Neural progenitor cell (in vitro differentiated cells): ENCODE data around the gene EPHA2. TPM values are rescaled to one million over a fixed set of nuclear protein-coding genes. Genes with fewer than 3 reads are reported as not detected.

Experiments used
- DNase-seq: peaks from one replicate; pipeline ENCODE4 v3.0.0-alpha.2; 2016; ENCODE audit warnings: low spot score
- H2AFZ ChIP-seq: fragments of 200-600 bp; sonication (generic); replicated peaks from 2 replicates; pipeline ENCODE4 v1.6.1; 2016; ENCODE audit warnings: antibody characterized with exemption
- H3F3A ChIP-seq: fragments of 200-600 bp; sonication (generic); 2 replicates; pipeline ENCODE4 v1.6.1; 2016; ENCODE audit warnings: antibody characterized with exemption, low read depth
- H3K27ac ChIP-seq: fragments of 200-600 bp; sonication (generic); 2 replicates; pipeline ENCODE4 v1.5.1; 2016; ENCODE audit warnings: mild to moderate bottlenecking
- H3K27me3 ChIP-seq: fragments of 200-600 bp; sonication (generic); 2 replicates; pipeline ENCODE4 v1.6.1; 2016; ENCODE audit warnings: mild to moderate bottlenecking, moderate library complexity
- H3K36me3 ChIP-seq: fragments of 200-600 bp; sonication (generic); 2 replicates; pipeline ENCODE4 v1.5.1; 2016
- H3K4me1 ChIP-seq: fragments of 200-600 bp; sonication (generic); 2 replicates; pipeline ENCODE4 v1.6.1; 2016; ENCODE audit warnings: mixed run types
- H3K4me2 ChIP-seq: fragments of 200-600 bp; sonication (generic); 2 replicates; pipeline ENCODE4 v1.6.1; 2016
- H3K4me3 ChIP-seq: fragments of 200-600 bp; sonication (generic); 2 replicates; pipeline ENCODE4 v1.5.1; 2016
- H3K79me2 ChIP-seq: fragments of 200-600 bp; sonication (generic); 2 replicates; pipeline ENCODE4 v1.6.1; 2016; ENCODE audit warnings: low read depth
- H3K9ac ChIP-seq: fragments of 200-600 bp; sonication (generic); 2 replicates; pipeline ENCODE4 v1.6.1; 2016
- H3K9me3 ChIP-seq: fragments of 200-600 bp; sonication (generic); 2 replicates; pipeline ENCODE4 v1.5.1; 2016; ENCODE audit warnings: low read depth
- H4K20me1 ChIP-seq: fragments of 200-600 bp; sonication (generic); 2 replicates; pipeline ENCODE4 v1.6.1; 2016; ENCODE audit warnings: low read depth
- H3K27ac Mint-ChIP-seq: 3 replicates; pipeline ENCODE4 v1.8.0; 2021; ENCODE audit warnings: mixed read lengths
- H3K27me3 Mint-ChIP-seq: 2 replicates; pipeline ENCODE4 v1.8.0; 2022; ENCODE audit warnings: low read depth, mild to moderate bottlenecking, inconsistent platforms, moderate library complexity, mixed read lengths; ENCODE audit not compliant: insufficient read depth
- H3K36me3 Mint-ChIP-seq: 3 replicates; pipeline ENCODE4 v1.8.0; 2021; ENCODE audit warnings: mixed read lengths
- H3K4me1 Mint-ChIP-seq: 3 replicates; pipeline ENCODE4 v1.8.0; 2021; ENCODE audit warnings: mixed read lengths
- H3K4me3 Mint-ChIP-seq: 3 replicates; pipeline ENCODE4 v1.8.0; 2021; ENCODE audit warnings: mild to moderate bottlenecking, moderate library complexity, mixed read lengths
- H3K9me3 Mint-ChIP-seq: 3 replicates; pipeline ENCODE4 v1.8.0; 2020; ENCODE audit warnings: mixed read lengths
- CTCF ChIP-seq: fragments of 200-600 bp; sonication (generic); IDR thresholded peaks from 2 replicates; pipeline ENCODE4 v1.5.1; 2017; ENCODE audit warnings: antibody characterized with exemption, mild to moderate bottlenecking
- EZH2 ChIP-seq: fragments of 200-600 bp; sonication (generic); IDR thresholded peaks from 2 replicates; pipeline ENCODE4 v1.6.1; 2017; ENCODE audit warnings: antibody characterized with exemption, mild to moderate bottlenecking, moderate library complexity
- EZH2phosphoT487 ChIP-seq: fragments of 200-600 bp; sonication (generic); IDR thresholded peaks from 2 replicates; pipeline ENCODE4 v1.6.1; 2017; ENCODE audit warnings: antibody characterized with exemption
- total RNA-seq: library from RNA; depleted of rRNA; stranded (reverse); fragments of >200 nt; gene quantifications from 2 replicates; pipeline ENCODE4 v1.2.3, GENCODE V29; 2015; ENCODE audit warnings: low replicate concordance

Gene EPHA2
- total RNA-seq, 1 donor from 2014 or later = 14.9 TPM

DNA sequence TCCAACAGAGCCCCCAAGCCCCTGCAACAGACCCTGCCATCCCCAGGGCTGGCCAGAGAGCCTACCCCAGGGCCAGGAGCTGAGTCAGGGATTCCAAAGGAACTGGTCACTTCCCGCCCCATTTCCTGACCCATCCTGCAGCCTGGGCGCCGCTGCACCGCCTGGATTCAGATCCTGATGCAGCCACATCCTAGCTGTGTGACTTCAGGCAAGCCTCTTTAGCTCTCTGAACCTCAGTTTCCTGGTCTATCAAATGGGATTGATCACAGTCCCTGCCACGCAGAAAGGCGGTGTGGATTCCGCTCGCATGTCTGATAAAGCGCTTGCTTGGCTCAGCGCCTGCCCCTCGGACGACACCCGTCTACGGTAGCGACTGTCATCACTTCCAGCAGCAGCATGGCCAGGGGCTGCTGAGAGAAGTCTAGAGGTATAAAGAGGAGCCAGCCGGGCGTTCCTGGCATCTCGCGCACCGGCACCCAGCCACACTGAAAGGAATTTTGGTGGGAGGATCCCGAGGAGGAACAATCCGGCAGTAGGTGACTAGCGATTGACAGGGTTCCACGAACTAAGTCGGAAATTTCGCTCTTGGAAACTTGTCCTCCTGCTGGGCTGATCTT lies 10.1 kb downstream of the EPHA2 start:
- Histone ChIP-seq H3K4me3 (peak overlapping the region; percentile 12), H3K79me2 (peaks cover 67% of the 10 kb centered on the region), H3K4me1 (peaks cover 51% of the 10 kb centered on the region), H3K27me3 (no peaks in the 10 kb centered on the region), H3K27ac (peak overlapping the region; percentile 29), H3F3A (peaks cover 51% of the 10 kb centered on the region), H3K36me3 (peaks cover 4% of the 10 kb centered on the region), H3K9ac (no peak overlapping the region), H2AFZ (no peak overlapping the region), H3K4me2 (peak overlapping the region; percentile 66), H3K9me3 (no peaks in the 10 kb centered on the region), H4K20me1 (peaks cover 89% of the 10 kb centered on the region)
- Mint-ChIP-seq H3K27ac (peak overlapping the region; percentile 90), H3K36me3 (peaks cover 32% of the 10 kb centered on the region), H3K4me3 (peak overlapping the region; percentile 75), H3K9me3 (no peaks in the 10 kb centered on the region), H3K27me3 (peaks cover 3% of the 10 kb centered on the region), H3K4me1 (peaks cover 50% of the 10 kb centered on the region)
- peak; percentile 70 for DNase-seq
- TF ChIP-seq EZH2 (no peak), EZH2phosphoT487 (no peak), CTCF (no peak)

DNA sequence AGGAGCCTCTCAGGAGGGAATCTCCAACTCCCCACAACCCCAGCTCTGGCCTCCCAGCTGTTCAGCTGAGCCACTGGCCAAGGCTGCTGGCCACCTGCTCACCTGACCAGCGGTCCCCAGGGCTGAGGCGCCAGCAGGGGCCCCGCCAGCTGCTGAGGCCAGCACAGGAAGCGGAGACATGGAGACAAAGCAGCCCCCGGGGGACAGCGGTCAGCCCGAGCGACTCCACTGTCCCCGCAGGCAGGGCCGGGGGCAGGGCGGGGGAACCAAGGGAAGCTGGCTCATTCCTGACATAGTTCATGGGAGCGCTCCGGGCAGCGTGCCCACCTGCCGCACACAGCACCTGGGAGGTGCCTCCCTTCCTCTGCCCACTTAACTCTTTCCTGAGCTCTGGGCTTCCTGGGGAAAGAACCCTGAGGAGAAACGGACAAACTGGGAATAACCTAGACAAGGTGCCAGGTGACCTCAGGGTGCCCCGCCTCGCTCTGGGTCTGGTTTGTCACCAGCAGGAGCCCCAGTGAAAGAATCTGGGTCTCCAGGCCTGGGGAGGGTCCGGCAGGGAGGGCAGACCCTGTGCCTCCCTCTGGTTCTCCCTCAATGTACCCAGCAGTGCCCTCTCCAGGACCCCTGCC lies 10.7 kb downstream of the EPHA2 start:
- H3K27ac ChIP-seq = no peak overlapping the region
- Mint-ChIP-seq H3K27me3 (peaks cover 3% of the 10 kb centered on the region), H3K9me3 (no peaks in the 10 kb centered on the region), H3K4me1 (peaks cover 52% of the 10 kb centered on the region), H3K4me3 (no peak overlapping the region), H3K27ac (no peak overlapping the region), H3K36me3 (peaks cover 33% of the 10 kb centered on the region)
- TF ChIP-seq EZH2phosphoT487 (no peak), EZH2 (no peak), CTCF (no peak)
- no peaks in the 10 kb centered on the region for H3K27me3 ChIP-seq
- H3K9ac ChIP-seq = no peak overlapping the region
- peaks cover 4% of the 10 kb centered on the region for H3K36me3 ChIP-seq
- H3K4me2 ChIP-seq = peak overlapping the region; percentile 66
- peaks cover 67% of the 10 kb centered on the region for H3K79me2 ChIP-seq
- no peak overlapping the region for H2AFZ ChIP-seq
- peaks cover 52% of the 10 kb centered on the region for H3K4me1 ChIP-seq
- H4K20me1 ChIP-seq = peaks cover 89% of the 10 kb centered on the region
- no peaks in the 10 kb centered on the region for H3K9me3 ChIP-seq
- no peak overlapping the region for H3K4me3 ChIP-seq
- DNase-seq = peak; percentile 69
- peaks cover 55% of the 10 kb centered on the region for H3F3A ChIP-seq

DNA sequence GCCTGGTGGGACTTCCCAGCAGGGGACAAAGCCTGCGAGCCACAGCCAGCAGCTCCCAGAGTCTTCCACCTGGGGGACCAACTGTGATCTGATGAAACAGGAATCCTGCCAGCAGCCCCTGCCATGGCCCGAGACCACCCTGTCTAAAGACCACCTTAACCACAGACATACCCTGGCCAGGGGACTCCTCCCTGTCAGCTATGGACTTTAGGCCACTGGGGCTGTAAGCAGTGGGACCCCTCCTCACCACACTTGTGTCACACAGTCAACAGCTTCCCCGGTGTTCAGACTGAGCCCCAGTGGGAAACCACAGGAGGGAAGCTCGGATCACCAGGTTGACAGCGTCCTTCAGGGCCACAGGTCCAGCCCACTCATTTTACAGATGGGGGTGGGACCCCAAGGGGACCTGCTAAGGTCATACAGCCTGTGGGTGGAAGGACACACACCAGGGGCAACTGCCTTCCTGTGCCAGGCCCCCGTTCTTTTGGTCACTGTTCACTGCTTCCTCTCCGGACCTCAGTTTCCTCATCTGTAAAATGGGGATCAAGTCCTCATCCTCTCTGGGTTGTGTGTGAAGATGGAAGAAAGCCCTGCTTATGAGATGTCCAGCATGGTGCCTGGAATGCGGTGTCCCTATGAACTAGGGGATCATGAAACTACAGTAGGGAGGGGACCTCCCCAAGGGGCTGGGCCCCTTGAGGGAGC lies 11.4 kb downstream of the EPHA2 start:
- Mint-ChIP-seq H3K9me3 (no peaks in the 10 kb centered on the region), H3K27ac (no peak overlapping the region), H3K27me3 (peaks cover 3% of the 10 kb centered on the region), H3K4me3 (no peak overlapping the region), H3K36me3 (peaks cover 33% of the 10 kb centered on the region), H3K4me1 (peaks cover 59% of the 10 kb centered on the region)
- H3K27ac ChIP-seq = no peak overlapping the region
- peaks cover 4% of the 10 kb centered on the region for H3K36me3 ChIP-seq
- H3K9ac ChIP-seq = no peak overlapping the region
- peak overlapping the region; percentile 66 for H3K4me2 ChIP-seq
- no peak overlapping the region for H3K4me3 ChIP-seq
- H3K9me3 ChIP-seq = no peaks in the 10 kb centered on the region
- TF ChIP-seq CTCF (no peak), EZH2phosphoT487 (no peak), EZH2 (no peak)
- H3K79me2 ChIP-seq = peaks cover 67% of the 10 kb centered on the region
- no peak for DNase-seq
- peaks cover 89% of the 10 kb centered on the region for H4K20me1 ChIP-seq
- H2AFZ ChIP-seq = no peak overlapping the region
- H3K27me3 ChIP-seq = no peaks in the 10 kb centered on the region
- H3K4me1 ChIP-seq = peaks cover 59% of the 10 kb centered on the region
- H3F3A ChIP-seq = peaks cover 55% of the 10 kb centered on the region
